Activated CD4-positive, alpha-beta T cell treated with anti-CD3 and anti-CD28 coated beads for 24 hours (primary cell): ENCODE measurements around the gene LUC7L.

Experiments used
- DNase-seq, 2 donors: peaks; one replicate each; pipeline ENCODE4 v3.0.0-alpha.2; 2020; ENCODE audit warnings: low read depth in 2 of 2

The LUC7L gene

DNA sequence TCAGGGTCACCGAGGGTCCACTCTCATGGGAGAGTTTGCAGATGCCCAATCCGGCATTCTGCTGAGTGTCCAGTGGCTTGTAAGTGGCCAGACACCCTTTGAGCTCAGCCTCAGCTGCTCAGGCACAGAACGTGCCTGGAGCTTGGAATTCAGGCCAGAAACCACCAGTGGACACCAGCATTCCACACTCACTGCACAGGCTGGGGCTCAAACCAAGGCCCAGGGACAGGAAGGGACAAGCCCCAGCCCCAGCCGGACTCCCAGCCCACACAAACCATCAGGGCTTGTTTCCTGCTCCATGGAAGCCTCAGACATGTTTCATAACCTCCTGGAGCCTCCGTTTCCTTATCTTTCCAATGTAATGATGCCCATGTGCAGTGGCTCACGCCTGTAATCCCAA lies 85.8 kb downstream of the LUC7L start:
- no peak for DNase-seq

- no peak for DNase-seq
Observed at GRCh38 chr16:143047-143446, 86.2 kb downstream of the LUC7L start.

GRCh38 chr16:142405-142967 lies 86.8 kb downstream of the LUC7L start:
- DNase-seq: no peak

GRCh38 chr16:140175-140857 lies 88.9 kb downstream of the LUC7L start:
- no peak for DNase-seq
